Epithelial cell of esophagus (primary cell): ENCODE measurements around the gene MMP19.

Experiments
- DNase-seq: peaks from one replicate; pipeline ENCODE4 v3.0.0; 2010; ENCODE audit warnings: low read depth
- H3K4me3 ChIP-seq: 2 replicates; pipeline ENCODE4 v1.5.1; 2011; ENCODE audit warnings: mild to moderate bottlenecking, low read length, control low read depth
- CTCF ChIP-seq: IDR thresholded peaks from 2 replicates; pipeline ENCODE4 v1.5.1; 2011; ENCODE audit warnings: low read depth, mild to moderate bottlenecking, low read length, control low read depth, inconsistent platforms; ENCODE audit not compliant: insufficient read depth; ENCODE audit errors: missing control alignments

MMP19 gene

DNA sequence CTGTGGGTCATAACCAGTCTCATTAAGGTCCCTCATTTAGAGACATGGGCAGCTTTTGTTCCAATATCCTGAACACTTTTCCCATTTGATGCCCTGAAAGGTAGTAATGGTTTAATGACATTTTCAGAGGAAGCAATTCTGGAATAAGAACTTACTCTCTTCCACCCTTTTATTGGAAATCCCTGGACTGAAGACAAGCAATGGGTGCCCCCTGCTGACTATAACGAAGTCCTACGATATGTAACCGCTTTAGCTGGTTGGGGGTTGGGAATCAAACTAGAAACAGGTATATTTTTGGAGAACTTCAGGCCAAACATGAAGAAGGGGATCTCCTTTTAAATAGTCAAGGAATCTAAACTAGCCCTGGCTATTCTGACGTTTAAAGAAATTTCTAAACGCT is 45.7 kb downstream of the MMP19 start:
- H3K4me3 ChIP-seq = no peak overlapping the region
- DNase-seq = peak; percentile 50
- peak; percentile 56 for TF ChIP-seq CTCF

- no peak overlapping the region for H3K4me3 ChIP-seq
- DNase-seq = no peak
- no peak for TF ChIP-seq CTCF
Measured at GRCh38 chr12:55795950-55796349, 46.8 kb downstream of the MMP19 start.

GRCh38 chr12:55789893-55790292 is 52.8 kb downstream of the MMP19 start:
- no peak for TF ChIP-seq CTCF
- no peak for DNase-seq
- H3K4me3 ChIP-seq = no peak overlapping the region

- no peak for DNase-seq
- no peak for TF ChIP-seq CTCF
- H3K4me3 ChIP-seq = no peak overlapping the region
Measured at GRCh38 chr12:55789171-55789570, 53.6 kb downstream of the MMP19 start.

- no peak for DNase-seq
- TF ChIP-seq CTCF = no peak
Measured at GRCh38 chr12:55788546-55788945, 54.2 kb downstream of the MMP19 start.

More at GRCh38 chr12:55788546-55788945, 54.2 kb downstream of the MMP19 start:
- no peak overlapping the region for H3K4me3 ChIP-seq
